ENCODE results near the gene PARP8.
A peak's percentile ranks its signal among the peaks of the same experiment; 100 is the strongest.
"Not testable (repeated sequence)": the region's sequence is repeated elsewhere in the genome, so short reads cannot be mapped to it uniquely, and the experiment has no call there.

PARP8 gene

DNA sequence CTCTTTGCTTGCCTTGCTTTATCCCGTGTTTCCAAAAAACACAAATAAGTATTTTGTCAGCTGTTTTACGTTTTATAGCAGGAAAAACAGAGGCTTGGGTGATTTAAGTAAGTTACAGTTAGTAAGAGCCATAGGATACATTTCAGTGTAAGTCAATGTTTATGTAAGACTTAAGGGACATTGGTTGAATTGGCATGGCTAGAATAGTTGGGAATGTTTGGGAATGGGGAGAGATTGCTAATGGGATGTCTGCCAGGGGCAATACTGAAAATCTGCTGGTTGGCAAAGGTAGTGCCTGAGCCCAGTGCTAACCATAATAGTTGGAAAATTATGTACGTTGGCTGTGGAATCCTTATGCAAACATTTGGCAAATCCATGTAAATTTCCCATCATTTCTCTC lies 7.0 kb downstream of the PARP8 start:
- H3K79me2 ChIP-seq (ENCODE audit: insufficient read depth, low read length) = peaks cover 98% of the 10 kb centered on the region
- H3K27ac ChIP-seq (ENCODE audit: low read length); H2AFZ ChIP-seq (ENCODE audit: low read depth, low read length); H3K4me2 ChIP-seq (ENCODE audit: insufficient read depth, low read length); DNase-seq; H3K27me3 ChIP-seq (ENCODE audit: insufficient read depth, low read length, poor library complexity); H4K20me1 ChIP-seq (ENCODE audit: insufficient read depth, low read length); H3K4me3 ChIP-seq (ENCODE audit: low read depth in 1 of 2, low read length in 2 of 2); ATAC-seq (ENCODE audit: insufficient read depth, low read depth); H3K9ac ChIP-seq (ENCODE audit: low read depth, low read length); H3K9me3 ChIP-seq (ENCODE audit: insufficient read depth, low read length, severe bottlenecking): not testable (repeated sequence)
- H3K4me1 ChIP-seq (ENCODE audit: insufficient read depth, low read length) = peaks cover 47% of the 10 kb centered on the region
- H3K36me3 ChIP-seq (ENCODE audit: insufficient read depth, low read length) = peaks cover 10% of the 10 kb centered on the region

DNA sequence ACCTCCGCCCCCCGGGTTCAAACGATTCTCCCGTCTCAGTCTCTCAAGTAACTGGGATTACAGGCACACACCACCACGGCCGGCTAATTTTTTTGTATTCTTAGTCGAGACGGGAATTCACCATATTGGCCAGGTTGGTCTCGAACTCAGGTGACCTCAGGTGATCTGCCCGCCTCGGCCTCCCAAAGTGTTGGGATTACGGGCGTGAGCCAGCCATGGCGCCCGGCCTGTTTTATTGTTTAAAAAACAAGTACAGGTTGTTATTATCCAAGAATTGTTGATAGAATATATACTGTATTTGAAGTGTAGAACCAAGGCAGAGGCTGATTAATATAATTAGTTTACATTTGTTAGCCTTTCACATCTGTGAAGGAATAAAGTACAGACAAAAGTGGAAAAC lies 8.9 kb downstream of the PARP8 start:
- Histone ChIP-seq H2AFZ (ENCODE audit: low read depth, low read length) (no peak overlapping the region), H3K36me3 (ENCODE audit: insufficient read depth, low read length) (peaks cover 10% of the 10 kb centered on the region), H4K20me1 (ENCODE audit: insufficient read depth, low read length) (peaks cover 9% of the 10 kb centered on the region), H3K4me3 (ENCODE audit: low read depth in 1 of 2, low read length in 2 of 2) (no peak overlapping the region), H3K27me3 (ENCODE audit: insufficient read depth, low read length, poor library complexity) (no peaks in the 10 kb centered on the region), H3K9me3 (ENCODE audit: insufficient read depth, low read length, severe bottlenecking) (no peaks in the 10 kb centered on the region), H3K79me2 (ENCODE audit: insufficient read depth, low read length) (peaks cover 98% of the 10 kb centered on the region), H3K9ac (ENCODE audit: low read depth, low read length) (no peak overlapping the region), H3K4me1 (ENCODE audit: insufficient read depth, low read length) (peaks cover 44% of the 10 kb centered on the region), H3K4me2 (ENCODE audit: insufficient read depth, low read length) (no peak overlapping the region), H3K27ac (ENCODE audit: low read length) (no peak overlapping the region)
- TF ChIP-seq, protein P1, sequence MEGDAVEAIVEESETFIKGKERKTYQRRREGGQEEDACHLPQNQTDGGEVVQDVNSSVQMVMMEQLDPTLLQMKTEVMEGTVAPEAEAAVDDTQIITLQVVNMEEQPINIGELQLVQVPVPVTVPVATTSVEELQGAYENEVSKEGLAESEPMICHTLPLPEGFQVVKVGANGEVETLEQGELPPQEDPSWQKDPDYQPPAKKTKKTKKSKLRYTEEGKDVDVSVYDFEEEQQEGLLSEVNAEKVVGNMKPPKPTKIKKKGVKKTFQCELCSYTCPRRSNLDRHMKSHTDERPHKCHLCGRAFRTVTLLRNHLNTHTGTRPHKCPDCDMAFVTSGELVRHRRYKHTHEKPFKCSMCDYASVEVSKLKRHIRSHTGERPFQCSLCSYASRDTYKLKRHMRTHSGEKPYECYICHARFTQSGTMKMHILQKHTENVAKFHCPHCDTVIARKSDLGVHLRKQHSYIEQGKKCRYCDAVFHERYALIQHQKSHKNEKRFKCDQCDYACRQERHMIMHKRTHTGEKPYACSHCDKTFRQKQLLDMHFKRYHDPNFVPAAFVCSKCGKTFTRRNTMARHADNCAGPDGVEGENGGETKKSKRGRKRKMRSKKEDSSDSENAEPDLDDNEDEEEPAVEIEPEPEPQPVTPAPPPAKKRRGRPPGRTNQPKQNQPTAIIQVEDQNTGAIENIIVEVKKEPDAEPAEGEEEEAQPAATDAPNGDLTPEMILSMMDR (IDR thresholded peaks at IDR 0.05; ENCODE audit: borderline replicate concordance, extremely low read depth, low read length, poor library complexity, severe bottlenecking) = no peak
- no peak for TF ChIP-seq EZH2 (IDR thresholded peaks at IDR 0.05; ENCODE audit: borderline replicate concordance, low read depth, low read length, severe bottlenecking)
- ATAC-seq (ENCODE audit: insufficient read depth, low read depth) = no peak
- DNase-seq = no peak

DNA sequence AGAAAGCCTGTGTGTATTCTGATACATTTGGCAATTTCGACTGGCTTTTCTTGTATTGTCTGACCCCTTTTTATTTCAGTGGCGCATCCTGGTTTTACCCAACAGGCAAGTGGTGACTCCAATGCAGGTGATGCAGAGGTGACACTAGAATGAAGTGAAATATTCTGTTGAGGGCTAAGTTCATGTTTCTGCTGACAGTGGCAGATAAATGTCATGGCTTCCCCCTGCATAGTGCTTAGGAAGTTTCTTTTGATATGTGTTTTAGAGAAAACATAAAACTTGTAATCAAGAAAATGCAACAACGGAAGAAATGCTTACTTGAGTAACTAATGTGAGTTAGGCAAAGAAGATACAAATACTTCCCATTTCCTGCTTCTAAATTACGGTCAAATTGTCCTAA lies 13.1 kb downstream of the PARP8 start:
- H3K27me3 ChIP-seq (ENCODE audit: insufficient read depth, low read length, poor library complexity); ATAC-seq (ENCODE audit: insufficient read depth, low read depth): not testable (repeated sequence)
- H3K4me1 ChIP-seq (ENCODE audit: insufficient read depth, low read length) = peaks cover 23% of the 10 kb centered on the region

DNA sequence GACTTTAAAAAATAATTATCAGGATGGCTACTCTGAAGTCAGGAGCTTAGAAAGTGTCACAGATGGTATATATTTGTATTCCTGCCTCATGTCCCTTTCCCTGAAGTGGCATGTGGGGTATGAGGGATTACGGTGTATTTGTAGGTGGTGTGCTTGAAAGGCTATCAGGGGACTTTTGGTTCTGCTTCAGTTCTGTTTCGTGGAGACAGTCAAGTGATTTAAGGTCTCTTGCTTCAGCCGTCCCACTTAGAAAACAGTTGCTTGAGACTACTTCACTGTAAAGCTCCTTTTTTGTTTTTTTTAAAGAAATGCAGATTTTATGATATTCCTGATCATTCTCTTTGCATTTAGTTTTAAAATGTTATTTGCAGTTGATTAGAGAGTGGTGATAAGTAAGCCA lies 18.3 kb downstream of the PARP8 start:
- Histone ChIP-seq H4K20me1 (ENCODE audit: insufficient read depth, low read length) (peaks cover 3% of the 10 kb centered on the region; the same call in 1 of the 2 replicates), H3K9ac (ENCODE audit: low read depth, low read length) (no peak overlapping the region), H3K79me2 (ENCODE audit: insufficient read depth, low read length) (peaks cover 89% of the 10 kb centered on the region), H2AFZ (ENCODE audit: low read depth, low read length) (no peak overlapping the region), H3K4me1 (ENCODE audit: insufficient read depth, low read length) (peaks cover 11% of the 10 kb centered on the region), H3K9me3 (ENCODE audit: insufficient read depth, low read length, severe bottlenecking) (peaks cover 7% of the 10 kb centered on the region), H3K4me3 (ENCODE audit: low read depth in 1 of 2, low read length in 2 of 2) (no peak overlapping the region), H3K27me3 (ENCODE audit: insufficient read depth, low read length, poor library complexity) (no peaks in the 10 kb centered on the region), H3K36me3 (ENCODE audit: insufficient read depth, low read length) (peaks cover 8% of the 10 kb centered on the region; the same call in 1 of the 2 replicates), H3K4me2 (ENCODE audit: insufficient read depth, low read length) (no peak overlapping the region), H3K27ac (ENCODE audit: low read length) (no peak overlapping the region)
- no peak for ATAC-seq (ENCODE audit: insufficient read depth, low read depth)
- no peak for DNase-seq
- TF ChIP-seq, protein P1 (IDR thresholded peaks at IDR 0.05; ENCODE audit: borderline replicate concordance, extremely low read depth, low read length, poor library complexity, severe bottlenecking) = no peak
- TF ChIP-seq EZH2 (IDR thresholded peaks at IDR 0.05; ENCODE audit: borderline replicate concordance, low read depth, low read length, severe bottlenecking) = no peak

More for the DNA sequence above, 13.1 kb downstream of the PARP8 start:
- not testable (repeated sequence) for H2AFZ ChIP-seq (ENCODE audit: low read depth, low read length); H3K9me3 ChIP-seq (ENCODE audit: insufficient read depth, low read length, severe bottlenecking); DNase-seq; H3K4me2 ChIP-seq (ENCODE audit: insufficient read depth, low read length); H3K9ac ChIP-seq (ENCODE audit: low read depth, low read length); H3K4me3 ChIP-seq (ENCODE audit: low read depth in 1 of 2, low read length in 2 of 2); H3K36me3 ChIP-seq (ENCODE audit: insufficient read depth, low read length); H4K20me1 ChIP-seq (ENCODE audit: insufficient read depth, low read length)
- Histone ChIP-seq H3K79me2 (ENCODE audit: insufficient read depth, low read length) (peaks cover 93% of the 10 kb centered on the region), H3K27ac (ENCODE audit: low read length) (peak overlapping the region; percentile 9; the same call in 1 of the 2 replicates)

Data from DND-41 (cell line).